AG04449 (cell line): ENCODE data around the gene TJP1.
"Not testable (repeated sequence)": the region's sequence is repeated elsewhere in the genome, so short reads cannot be mapped to it uniquely, and the experiment has no call there.

Experiments
- CTCF ChIA-PET: fragments of 350-600 bp; formaldehyde crosslinking; extraction: SDS; loops from one replicate; lab custom pipeline; 2021; ENCODE audit warnings: antibody characterized with exemption; lab: Yijun Ruan, JAX
- POLR2A ChIA-PET: fragments of 400-600, 350-600 bp; formaldehyde crosslinking; extraction: SDS; loops from one replicate; lab custom pipeline; 2020; ENCODE audit warnings: antibody characterized with exemption, inconsistent platforms; lab: Yijun Ruan, JAX
- DNase-seq: peaks from one replicate; pipeline ENCODE4 v3.0.0-alpha.2; 2010; ENCODE audit warnings: low read depth, low spot score
- H3K4me3 ChIP-seq: 2 replicates; pipeline ENCODE4 v1.5.1; 2011; ENCODE audit warnings: low read depth, mild to moderate bottlenecking, control low read depth, low read length
- CTCF ChIP-seq: IDR thresholded peaks from one replicate; pipeline ENCODE4 v1.5.1; 2011; ENCODE audit warnings: mild to moderate bottlenecking, moderate library complexity, low read length, control low read depth, inconsistent platforms; ENCODE audit not compliant: insufficient read depth; ENCODE audit errors: missing control alignments

The TJP1 gene

GRCh38 chr15:29665444-29666003, 156.7 kb downstream of the TJP1 start:
- no peak for TF ChIP-seq CTCF
- ChIA-PET POLR2A (interaction anchor here (0.5 kb wide), 1 partner anchor 20 kb away, joined by 3 read pairs; no protein-coding TSS in a partner anchor), CTCF (interaction anchor here (1.2 to 5.5 kb wide), 3 partner anchors 397 to 412 kb away, joined by 3 to 34 read pairs (median 6); no protein-coding TSS in a partner anchor)
- no peak overlapping the region for H3K4me3 ChIP-seq
- DNase-seq, result no peak

- no peak for TF ChIP-seq CTCF
- DNase-seq, result no peak
- no peak overlapping the region for H3K4me3 ChIP-seq
- ChIA-PET POLR2A (no interaction called here), CTCF (no interaction called here)
These were observed 157.9 kb downstream of the TJP1 start for GRCh38 chr15:29664406-29664805.

DNA sequence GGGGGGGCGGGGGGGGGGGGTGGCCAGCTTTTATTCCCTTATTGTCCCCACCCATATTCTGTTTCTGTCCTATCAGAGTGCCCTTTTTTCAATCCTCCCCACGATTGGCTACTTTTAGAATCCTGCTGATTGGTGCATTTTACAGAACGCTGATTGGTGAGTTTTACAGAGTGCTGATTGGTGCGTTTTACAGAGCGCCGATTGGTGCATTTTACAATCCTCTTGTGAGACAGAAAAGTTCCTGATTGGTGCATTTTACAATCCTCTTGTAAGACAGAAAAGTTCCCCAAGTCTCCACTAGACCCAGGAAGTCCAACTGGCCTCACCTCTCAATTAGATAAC, 164.8 kb downstream of the TJP1 start:
- H3K4me3 ChIP-seq, POLR2A ChIA-PET, CTCF ChIA-PET, DNase-seq: not testable (repeated sequence)

DNA sequence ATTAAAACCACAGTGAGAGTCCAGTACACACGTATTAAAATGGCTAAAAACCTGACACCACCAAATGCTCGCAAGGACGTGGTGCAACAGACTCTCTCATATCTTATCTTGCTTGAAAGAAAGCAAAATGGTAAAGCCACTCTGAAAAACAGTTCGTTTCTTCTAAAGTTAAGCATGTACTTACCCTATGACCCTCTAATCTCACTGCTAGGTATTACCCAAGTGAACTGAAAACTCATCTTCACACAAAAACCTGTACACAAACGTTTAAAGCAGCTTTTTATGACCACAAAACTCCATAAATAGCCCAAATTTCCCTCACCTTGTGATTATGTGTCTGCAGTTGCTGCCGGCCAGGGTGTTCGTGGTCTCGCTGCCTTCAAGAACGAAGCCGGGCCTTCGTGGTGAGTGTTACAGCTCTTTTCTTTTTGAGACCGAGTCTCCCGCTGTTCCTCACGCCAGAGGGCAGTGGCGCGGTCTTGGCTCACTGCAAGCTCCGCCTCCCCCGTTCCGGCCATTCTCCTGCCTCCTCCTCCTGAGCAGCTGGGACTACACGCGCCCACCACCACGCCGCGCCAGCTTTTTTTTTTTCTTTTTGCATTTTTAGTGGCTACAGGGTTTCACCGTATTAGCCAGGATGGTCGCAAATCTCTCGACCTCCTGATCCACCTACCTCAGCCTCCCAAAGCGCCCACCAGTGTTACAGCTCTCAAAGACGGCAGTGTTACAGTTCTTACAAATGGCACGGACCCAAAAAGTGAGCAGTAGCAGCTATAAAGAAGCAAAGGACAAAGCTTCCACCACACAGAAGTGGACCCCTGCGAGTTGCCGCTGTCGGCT, 165.4 kb downstream of the TJP1 start:
- TF ChIP-seq CTCF, result no peak
- CTCF ChIA-PET, result no interaction called here
- POLR2A ChIA-PET, result no interaction called here
- DNase-seq, result no peak
- H3K4me3 ChIP-seq, result no peak overlapping the region

DNA sequence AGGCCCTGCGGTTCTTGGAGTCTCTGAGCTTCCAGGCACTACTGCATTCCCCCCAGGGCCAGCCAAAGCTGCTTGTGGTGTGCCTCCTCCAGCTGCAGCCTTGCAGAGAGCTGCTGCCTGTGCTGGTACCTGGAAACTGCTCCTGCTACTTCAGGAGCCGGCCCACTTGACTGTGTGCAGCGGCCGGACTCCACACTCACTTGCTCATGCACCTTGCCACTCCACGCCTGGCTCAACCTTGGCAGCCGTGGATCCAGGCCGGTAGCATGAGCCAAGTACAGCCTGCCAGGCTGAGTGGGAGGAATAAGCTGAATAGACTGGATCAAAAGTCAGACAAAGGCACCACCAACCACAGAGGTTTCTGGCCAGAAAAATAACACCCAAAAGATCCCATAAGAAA, 169.7 kb downstream of the TJP1 start:
- CTCF ChIA-PET, result interaction anchor here (3.3 kb wide), 1 partner anchor 15 kb away, joined by 14 read pairs; no protein-coding TSS in a partner anchor
- H3K4me3 ChIP-seq, result no peak overlapping the region
- POLR2A ChIA-PET, result no interaction called here
- TF ChIP-seq CTCF, result no peak
- no peak for DNase-seq

DNA sequence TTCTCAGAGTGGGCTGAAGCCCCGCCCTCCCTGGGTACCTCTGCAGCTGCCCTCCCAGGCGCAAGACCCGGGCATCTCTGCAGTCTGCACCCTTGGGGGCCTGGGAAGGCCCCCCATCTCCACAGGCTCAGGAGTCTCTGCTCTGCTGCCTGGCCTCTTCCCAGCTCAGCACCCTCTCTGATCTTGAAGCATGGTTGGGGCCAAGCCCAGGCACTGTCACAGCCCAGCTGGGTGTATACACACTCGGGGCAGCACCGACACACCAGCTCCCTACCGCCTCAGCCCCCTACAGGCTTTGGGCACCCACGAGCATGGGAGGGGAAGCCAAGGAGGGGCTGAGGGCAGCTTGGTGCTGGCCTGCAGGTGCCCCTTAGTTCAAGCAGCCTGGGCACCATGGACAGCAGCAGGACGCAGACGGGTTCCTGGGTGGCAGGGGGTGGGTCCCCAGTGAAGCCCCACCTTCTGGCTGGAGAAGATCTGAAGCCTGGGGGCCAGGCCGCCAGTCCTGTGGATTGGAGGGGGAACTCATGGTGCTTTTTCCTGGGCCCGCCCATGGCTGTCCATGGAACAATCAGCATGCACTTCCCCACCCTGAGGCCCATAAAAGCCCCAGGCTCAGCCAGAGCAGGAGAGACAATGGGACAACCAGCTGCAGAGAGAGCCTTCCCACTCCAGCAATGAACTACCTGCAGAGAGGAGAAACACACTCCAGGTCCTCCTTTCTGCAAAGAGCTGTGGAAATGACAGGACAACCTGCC, 170.6 kb downstream of the TJP1 start:
- ChIA-PET POLR2A (no interaction called here), CTCF (interaction anchor here (3.3 kb wide), 1 partner anchor 16 kb away, joined by 14 read pairs; no protein-coding TSS in a partner anchor)
- no peak for TF ChIP-seq CTCF
- DNase-seq, result no peak
- H3K4me3 ChIP-seq, result no peak overlapping the region
